HAP-1 (cell line): ENCODE measurements around the gene WDR86.

ENCODE experiments used
- DNase-seq, 2 experiments: peaks; one replicate each; pipeline ENCODE4 v3.0.0-alpha.2; 2016 to 2020; ENCODE audit warnings: low spot score in 2 of 2
- H3K27me3 ChIP-seq: fragments of 250-450 bp; sonication (Bioruptor Pico); 2 replicates; pipeline ENCODE4 v1.5.1; 2020; ENCODE audit warnings: low read depth, mild to moderate bottlenecking, moderate library complexity
- H3K36me3 ChIP-seq: fragments of 250-450 bp; sonication (Bioruptor Pico); replicated peaks from 2 replicates; pipeline ENCODE4 v1.5.1; 2020; ENCODE audit warnings: mild to moderate bottlenecking
- H3K4me1 ChIP-seq: fragments of 250-450 bp; sonication (Bioruptor Pico); 2 replicates; pipeline ENCODE4 v1.5.1; 2020; ENCODE audit warnings: mild to moderate bottlenecking
- H3K4me3 ChIP-seq: fragments of 250-450 bp; sonication (Bioruptor Pico); 2 replicates; pipeline ENCODE4 v1.5.1; 2020; ENCODE audit warnings: mild to moderate bottlenecking, moderate library complexity
- H3K9me3 ChIP-seq: fragments of 250-450 bp; sonication (Bioruptor Pico); 2 replicates; pipeline ENCODE4 v1.5.1; 2020; ENCODE audit warnings: mild to moderate bottlenecking, moderate library complexity
- in situ Hi-C: fragments of 300-500 bp; cut with MboI; formaldehyde crosslinking; loops from 3 replicates; pipeline ENCODE4 v1.14.3; 2020; ENCODE audit warnings: low sequenced_read_pairs, inconsistent platforms, mixed read lengths

Gene WDR86

DNA sequence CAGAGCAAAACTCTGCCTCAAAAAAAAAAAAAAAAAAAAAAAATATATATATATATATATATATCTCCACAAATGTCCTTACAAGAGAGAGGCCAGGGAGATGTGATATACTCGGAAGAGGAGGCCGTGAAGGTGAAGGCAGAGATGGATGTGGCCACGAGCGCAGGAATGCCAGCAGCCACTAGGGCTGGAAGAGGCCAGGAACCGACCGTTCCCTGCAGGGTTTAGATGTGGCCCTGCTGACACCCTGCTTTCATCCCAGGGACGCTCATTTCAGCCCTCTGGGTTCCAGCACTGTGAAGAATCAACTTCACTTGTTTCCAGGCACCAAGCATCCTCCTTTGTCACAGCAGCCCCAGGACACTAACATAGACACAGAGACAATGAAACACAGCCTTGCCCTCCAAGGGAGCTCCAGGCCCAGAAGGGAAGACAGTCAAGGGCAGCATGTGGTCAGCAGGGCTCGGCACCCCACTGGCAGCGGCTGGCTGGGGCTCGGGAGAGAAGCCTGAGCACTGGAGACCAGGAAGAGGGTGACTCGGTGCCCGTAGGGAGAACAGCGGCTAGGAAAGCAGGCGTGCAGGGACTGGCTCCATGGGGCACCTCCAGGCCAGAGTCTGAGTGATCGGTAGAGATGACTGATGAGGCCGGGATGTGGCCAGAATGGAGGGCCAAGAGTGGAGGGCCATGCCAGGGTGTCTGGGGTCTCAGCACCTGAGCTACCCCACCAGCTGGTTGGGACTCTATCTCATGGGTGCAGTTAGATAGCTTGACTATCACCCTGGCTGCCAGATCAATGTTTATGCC, 7.6 kb downstream of the WDR86 start:
- in situ Hi-C loops: no loop called here
- Histone ChIP-seq H3K4me1 (no peaks in the 10 kb centered on the region), H3K27me3 (no peaks in the 10 kb centered on the region), H3K9me3 (no peaks in the 10 kb centered on the region), H3K36me3 (no peaks in the 10 kb centered on the region), H3K4me3 (no peak overlapping the region)
- DNase-seq: no peak

DNA sequence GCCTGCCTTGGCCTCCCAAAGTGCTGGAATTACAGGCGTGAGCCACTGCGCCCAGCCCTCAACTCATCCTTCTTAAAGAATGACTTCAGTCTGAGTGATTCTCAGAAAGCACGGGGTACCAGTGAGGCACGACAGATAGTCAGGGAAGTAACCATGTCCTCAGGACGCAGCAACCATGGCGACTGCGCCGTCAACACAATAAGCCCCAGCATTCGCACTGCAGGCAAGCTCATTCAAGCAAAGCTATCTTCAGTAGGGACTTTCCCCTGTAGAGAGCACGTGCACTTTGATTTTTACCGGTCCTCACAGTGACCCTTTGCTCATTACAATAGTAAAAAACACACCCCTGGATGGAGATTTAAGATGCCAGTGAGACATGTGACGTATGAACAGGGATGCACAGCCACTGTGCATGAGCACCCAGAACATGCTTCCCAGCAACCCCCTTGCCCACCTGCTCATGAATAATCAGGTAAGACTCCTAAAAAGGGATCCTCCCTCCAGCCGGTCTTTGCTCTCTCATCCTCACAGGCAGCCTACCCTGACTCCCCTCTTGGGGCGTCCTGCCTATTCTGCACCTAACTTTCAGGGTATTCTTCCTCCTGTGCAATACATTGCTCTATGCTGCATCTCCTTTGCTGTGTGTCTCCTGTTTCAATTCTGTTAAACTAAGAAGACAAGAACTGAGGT, 9.1 kb downstream of the WDR86 start:
- H3K4me3 ChIP-seq: no peak overlapping the region
- H3K27me3 ChIP-seq: no peaks in the 10 kb centered on the region
- in situ Hi-C loops: no loop called here
- H3K4me1 ChIP-seq: no peaks in the 10 kb centered on the region
- DNase-seq: no peak
- H3K9me3 ChIP-seq: no peaks in the 10 kb centered on the region
- H3K36me3 ChIP-seq: no peaks in the 10 kb centered on the region

DNA sequence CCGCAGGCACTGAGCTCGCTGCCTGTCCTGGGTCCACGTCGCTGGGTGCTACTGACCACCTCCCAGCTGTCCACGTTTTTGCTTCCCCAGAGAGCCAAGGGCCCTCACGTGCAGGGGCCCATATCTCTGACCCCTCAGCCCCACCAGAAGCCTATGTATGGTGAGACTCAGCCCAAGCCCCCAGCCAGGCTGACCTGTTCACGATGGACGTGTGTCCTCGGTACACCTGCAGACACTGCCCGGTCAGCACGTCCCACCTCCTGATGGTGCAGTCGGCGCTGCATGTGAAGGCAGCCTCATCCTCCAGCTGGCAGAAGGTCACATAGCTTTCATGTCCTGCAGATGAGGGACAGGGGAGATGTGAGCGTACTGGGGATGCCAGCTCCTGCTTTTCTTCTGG, 9.9 kb downstream of the WDR86 start:
- Histone ChIP-seq H3K36me3 (no peaks in the 10 kb centered on the region), H3K4me1 (no peaks in the 10 kb centered on the region), H3K4me3 (no peak overlapping the region), H3K9me3 (no peaks in the 10 kb centered on the region), H3K27me3 (no peaks in the 10 kb centered on the region)
- in situ Hi-C loops: no loop called here
- DNase-seq: no peak

DNA sequence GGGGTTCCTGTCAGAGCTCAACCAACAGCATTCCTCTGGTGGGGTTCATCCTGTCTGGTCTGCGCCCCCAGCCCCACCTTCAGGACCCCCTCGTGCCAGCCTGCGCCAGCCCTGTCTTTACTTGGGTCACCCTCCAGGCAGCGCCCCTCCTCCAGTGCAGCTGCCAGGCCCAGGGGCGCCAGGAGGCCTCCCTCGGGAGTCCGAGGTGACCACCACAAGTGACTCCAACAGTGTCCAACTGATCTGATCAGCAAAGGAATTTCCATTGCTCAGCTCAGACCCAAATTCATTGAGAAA, 10.6 kb downstream of the WDR86 start:
- no peak for DNase-seq
- in situ Hi-C loops: no loop called here
- no peaks in the 10 kb centered on the region for H3K4me1 ChIP-seq

DNA sequence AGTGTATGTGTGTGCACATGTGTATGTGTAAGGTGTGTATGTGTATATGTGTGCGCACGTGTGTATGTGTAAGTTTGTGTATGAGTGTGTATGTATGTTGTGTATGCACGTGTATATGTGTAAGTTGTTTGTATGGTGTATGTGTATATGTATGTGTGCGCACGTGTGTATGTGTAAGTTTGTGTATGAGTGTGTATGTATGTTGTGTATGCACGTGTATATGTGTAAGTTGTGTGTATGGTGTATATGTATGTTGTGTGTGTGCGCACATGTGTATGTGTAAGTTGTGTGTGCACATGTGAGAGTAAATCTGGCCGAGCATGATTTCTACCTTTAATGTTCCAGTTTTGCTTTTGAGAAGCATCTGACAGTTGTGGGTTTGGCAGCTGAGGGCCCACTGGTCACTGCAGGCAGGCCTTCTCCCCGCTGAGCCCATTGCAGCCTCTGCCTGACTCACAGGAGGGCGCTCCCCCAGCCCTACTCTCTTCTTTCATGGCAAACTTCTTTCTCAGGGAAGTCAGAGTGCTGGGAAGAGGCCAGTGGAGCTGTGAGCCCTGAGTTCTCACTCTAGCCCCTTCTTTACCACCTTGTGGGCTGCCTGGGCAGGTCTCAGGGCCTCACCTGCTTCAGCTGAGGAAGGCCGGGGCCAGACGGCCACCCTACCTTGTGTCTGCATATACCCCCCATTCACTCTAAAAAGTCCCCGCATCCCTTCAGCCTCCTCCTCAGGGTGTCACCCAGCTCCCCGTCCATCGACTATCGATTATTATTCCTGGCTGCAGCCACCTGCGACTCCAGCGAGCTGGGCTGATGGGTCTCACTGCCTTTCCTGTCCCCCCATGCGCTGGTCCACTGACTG, 11.2 kb downstream of the WDR86 start:
- no peak for DNase-seq
- Histone ChIP-seq H3K27me3 (no peaks in the 10 kb centered on the region), H3K4me1 (no peaks in the 10 kb centered on the region), H3K4me3 (no peak overlapping the region), H3K9me3 (no peaks in the 10 kb centered on the region), H3K36me3 (no peaks in the 10 kb centered on the region)
- in situ Hi-C loops: no loop called here

More for the DNA sequence above, 10.6 kb downstream of the WDR86 start:
- Histone ChIP-seq H3K36me3 (no peaks in the 10 kb centered on the region), H3K27me3 (no peaks in the 10 kb centered on the region), H3K9me3 (no peaks in the 10 kb centered on the region), H3K4me3 (no peak overlapping the region)

DNA sequence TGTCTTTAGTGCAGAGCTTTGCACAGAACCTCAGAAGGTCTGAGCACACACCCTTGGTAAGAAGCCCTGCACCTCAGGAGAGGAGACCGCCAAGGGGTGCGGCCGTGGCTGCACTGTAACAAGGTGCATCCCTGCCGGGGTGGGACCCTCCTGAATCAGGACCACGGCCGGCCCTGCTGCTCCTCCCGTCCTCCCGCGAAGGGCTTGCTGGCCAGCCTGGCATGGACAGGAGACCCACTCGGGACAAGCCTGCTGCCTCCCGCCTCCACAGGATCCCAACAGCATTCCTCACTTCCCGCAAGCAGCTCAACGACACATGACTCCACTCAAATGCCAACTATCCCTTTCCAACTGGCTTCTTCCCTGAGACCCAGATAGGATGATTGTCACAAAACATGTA, 12.8 kb downstream of the WDR86 start:
- Histone ChIP-seq H3K36me3 (no peaks in the 10 kb centered on the region), H3K27me3 (no peaks in the 10 kb centered on the region), H3K4me1 (no peaks in the 10 kb centered on the region), H3K9me3 (no peaks in the 10 kb centered on the region), H3K4me3 (no peak overlapping the region)
- no peak for DNase-seq
- in situ Hi-C loops: no loop called here

DNA sequence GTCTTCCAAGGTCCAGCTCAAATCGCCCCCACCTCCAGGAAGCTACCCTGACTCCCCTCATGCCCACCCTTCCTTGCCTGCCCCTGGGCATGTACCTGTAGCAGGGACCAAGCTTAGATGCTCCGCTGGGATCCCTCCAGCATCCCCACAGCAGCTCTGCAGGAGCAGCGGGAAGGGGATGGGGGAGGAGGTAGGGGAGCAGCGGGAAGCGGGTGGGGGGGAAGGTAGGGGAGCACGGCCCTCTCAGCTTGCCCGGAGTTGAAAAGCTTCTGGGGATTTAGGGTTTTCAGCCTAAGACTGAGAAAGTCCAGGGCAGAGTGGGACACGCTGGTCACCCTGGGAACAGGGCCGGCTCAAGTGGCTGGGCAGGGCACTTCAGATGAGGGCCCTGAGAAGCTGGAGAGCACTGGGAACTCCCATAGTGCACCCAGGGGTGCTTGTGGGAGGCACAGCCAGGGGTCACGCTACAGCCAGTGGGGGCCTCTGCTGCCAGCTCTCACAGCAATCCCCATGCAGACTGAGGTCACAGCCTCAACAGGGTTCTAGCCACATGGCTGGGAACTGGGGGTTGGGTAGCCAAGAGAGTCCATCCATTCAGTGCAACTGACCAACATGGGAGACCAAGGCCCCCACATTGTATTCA, 13.4 kb downstream of the WDR86 start:
- Histone ChIP-seq H3K4me1 (no peaks in the 10 kb centered on the region), H3K27me3 (no peaks in the 10 kb centered on the region), H3K9me3 (no peaks in the 10 kb centered on the region), H3K4me3 (no peak overlapping the region), H3K36me3 (no peaks in the 10 kb centered on the region)
- no peak for DNase-seq
- in situ Hi-C loops: no loop called here

DNA sequence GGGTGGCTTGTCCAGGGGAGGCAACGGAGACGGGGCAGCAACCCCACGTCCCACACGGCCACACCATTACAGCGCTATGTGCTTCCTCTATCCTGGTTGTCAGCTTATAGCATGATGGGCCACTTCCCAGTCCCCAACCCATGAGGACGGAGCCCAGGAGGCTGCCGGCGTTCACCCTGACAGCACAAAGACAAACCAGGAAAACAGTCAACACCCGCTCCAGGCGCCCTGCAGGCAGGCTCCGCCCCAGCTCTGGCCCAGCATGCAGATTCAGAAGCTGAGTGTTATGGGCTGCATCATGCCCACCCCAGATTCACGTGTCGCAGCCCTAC, 14.8 kb downstream of the WDR86 start:
- in situ Hi-C loops: no loop called here
- no peaks in the 10 kb centered on the region for H3K4me1 ChIP-seq
- no peak for DNase-seq

DNA sequence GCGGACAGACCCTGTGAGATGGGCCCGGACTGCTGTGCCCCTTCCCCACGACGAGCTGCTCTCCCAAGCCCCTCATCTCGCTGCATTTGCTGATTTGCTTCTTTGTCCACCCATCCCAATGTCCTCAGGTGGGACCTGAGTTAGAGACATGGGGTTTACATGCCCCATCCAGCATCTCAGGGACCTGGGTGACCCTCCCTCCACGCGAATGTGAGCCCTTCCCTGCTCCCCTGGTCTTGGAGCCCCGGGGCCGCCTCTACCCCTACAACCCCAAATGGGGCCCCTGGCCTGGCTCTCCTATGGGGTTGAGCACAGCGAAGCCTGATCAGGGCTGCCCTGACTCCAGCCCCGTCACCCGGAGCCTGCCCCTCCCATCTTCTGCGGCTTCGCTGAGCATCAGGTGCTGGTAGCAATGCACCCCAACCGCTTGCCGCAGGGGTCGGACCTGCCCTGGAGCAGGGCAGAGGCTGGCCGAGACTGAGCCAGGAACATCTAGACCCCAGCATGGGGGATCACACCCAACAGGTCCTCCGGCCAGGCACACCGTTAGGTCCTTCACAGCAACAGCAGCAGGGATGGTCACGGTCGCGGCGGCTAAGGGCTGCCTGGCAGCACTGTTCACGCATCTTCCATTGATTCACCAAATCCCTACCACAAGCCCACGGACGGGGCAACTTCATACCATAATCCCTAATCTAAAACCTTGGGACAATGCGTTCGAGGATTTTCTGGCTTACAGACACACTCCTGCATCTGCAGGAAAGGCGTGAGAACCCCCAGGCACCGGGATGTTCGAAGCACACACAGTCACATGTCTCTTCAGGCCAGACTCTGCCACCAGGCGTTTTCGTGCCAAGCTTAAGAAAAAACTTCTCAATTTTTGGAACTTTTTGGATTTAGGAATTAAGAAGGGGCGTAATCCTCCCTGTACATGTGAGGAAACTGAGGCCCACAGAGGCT, 15.5 kb downstream of the WDR86 start:
- Histone ChIP-seq H3K4me3 (no peak overlapping the region), H3K27me3 (no peaks in the 10 kb centered on the region), H3K36me3 (no peaks in the 10 kb centered on the region), H3K4me1 (no peaks in the 10 kb centered on the region), H3K9me3 (no peaks in the 10 kb centered on the region)
- DNase-seq: no peak
- in situ Hi-C loops: no loop called here

More for the DNA sequence above, 14.8 kb downstream of the WDR86 start:
- Histone ChIP-seq H3K4me3 (no peak overlapping the region), H3K9me3 (no peaks in the 10 kb centered on the region), H3K36me3 (no peaks in the 10 kb centered on the region), H3K27me3 (no peaks in the 10 kb centered on the region)

DNA sequence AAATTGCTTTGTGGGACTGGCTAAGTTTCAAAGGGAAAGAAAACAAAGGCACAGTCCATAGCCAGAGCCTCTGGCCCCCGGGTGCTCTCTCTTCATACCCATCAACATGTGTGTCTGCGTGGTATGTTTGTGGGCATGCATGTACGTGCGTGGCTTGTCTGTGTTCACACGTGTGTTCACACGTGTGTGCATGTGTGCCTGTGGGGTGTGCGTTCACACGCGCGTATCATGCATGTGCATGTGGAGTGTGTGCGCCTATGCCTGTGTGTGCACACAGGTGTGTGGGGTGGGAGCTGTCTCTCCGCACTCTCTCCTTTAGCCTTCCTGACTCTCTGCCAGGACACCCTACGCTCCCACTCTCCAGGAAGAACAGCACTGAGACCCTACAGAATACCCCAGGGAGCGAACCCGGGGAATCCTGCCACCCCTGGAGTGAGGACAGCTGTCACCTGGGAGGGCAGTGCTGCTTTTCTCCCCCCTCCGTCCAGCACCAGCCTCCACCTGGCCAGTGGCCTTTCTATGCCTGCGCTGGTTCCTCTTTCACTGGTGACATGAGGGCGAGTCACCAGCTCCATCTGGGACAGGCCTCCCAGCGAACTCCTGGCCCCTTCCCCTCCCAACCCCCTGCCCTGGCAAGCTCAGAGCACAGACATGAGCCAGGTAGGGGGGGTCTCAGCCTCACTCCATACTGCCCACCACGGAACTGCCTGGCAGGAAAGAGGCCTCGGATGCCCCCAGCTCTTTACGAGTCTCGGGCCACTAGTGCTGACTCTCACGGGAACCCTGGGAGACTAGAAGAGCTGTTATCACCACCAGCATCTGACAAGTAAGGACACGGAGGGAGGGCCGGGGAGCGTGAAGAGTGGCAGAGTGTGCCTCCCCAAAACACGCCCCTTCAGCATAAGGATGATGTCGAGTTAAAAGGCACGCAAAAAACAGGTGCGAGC, 16.5 kb downstream of the WDR86 start:
- no peaks in the 10 kb centered on the region for H3K36me3 ChIP-seq
- no peak for DNase-seq
- in situ Hi-C loops: no loop called here
- no peaks in the 10 kb centered on the region for H3K4me1 ChIP-seq
- no peaks in the 10 kb centered on the region for H3K27me3 ChIP-seq
- no peaks in the 10 kb centered on the region for H3K9me3 ChIP-seq
- no peak overlapping the region for H3K4me3 ChIP-seq

DNA sequence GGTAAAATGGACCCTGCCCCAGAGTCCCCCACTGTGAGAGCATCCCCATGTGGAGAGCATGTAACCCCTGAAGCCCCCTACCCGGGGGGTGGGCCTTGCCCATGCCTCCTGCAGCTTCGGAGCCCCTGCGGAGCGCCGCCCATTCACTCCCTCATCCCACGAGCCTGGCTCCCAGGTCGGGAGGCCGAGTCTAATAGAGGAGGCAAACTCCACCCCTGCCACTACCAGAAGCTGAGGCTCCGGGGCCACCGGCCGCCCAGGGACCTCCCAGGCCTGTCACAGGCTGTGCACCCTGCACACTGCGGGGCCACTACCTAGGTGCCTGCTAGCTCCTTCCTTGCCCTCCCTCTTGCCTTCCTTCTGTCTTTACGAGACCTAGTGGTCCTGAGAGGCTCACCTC, 17.4 kb downstream of the WDR86 start:
- Histone ChIP-seq H3K4me1 (no peaks in the 10 kb centered on the region), H3K27me3 (no peaks in the 10 kb centered on the region), H3K4me3 (no peak overlapping the region), H3K36me3 (no peaks in the 10 kb centered on the region), H3K9me3 (no peaks in the 10 kb centered on the region)
- no peak for DNase-seq
- in situ Hi-C loops: no loop called here

DNA sequence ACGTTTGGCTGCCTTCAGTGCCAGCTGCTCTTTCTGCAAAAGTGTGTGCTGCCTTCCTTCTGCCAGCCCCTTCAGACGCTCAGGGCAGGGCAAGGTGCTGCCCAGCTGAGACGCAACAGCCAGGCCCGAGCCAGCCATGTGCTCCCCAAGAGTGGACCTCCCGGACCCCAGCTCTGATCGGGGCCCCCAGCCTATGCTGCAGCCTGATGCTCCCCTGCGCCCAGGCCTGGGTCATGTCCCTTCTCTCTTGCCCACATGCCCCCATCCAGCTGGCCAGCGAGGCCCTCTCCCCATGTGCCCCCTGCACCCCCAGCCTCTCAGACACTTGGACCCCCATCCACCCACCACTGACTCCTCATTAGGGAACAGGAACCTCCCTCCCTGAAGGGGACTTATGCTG, 17.8 kb downstream of the WDR86 start:
- Histone ChIP-seq H3K4me1 (no peaks in the 10 kb centered on the region), H3K9me3 (no peaks in the 10 kb centered on the region), H3K27me3 (no peaks in the 10 kb centered on the region), H3K36me3 (no peaks in the 10 kb centered on the region), H3K4me3 (no peak overlapping the region)
- in situ Hi-C loops: no loop called here
- DNase-seq: no peak
